Sigmoid colon (tissue), 4 donors: ENCODE data around the gene ARRB1.

Source experiments
- POLR2AphosphoS5 ChIP-seq, 4 donors: sonication (generic); formaldehyde crosslinking; IDR thresholded peaks; one replicate each; pipeline ENCODE4 v1.6.1; 2017; ENCODE audit warnings: antibody characterized with exemption in 4 of 4
- TF ChIP-seq, protein P1 (sequence below), 4 experiments: fragments of 450-650 bp in 3 of 4; fragments of 200-600 bp in 1 of 4; IDR thresholded peaks; one replicate each; pipeline ENCODE4 v1.5.1; 2016 to 2019; ENCODE audit warnings: antibody characterized with exemption in 4 of 4, mild to moderate bottlenecking in 3 of 4, moderate library complexity in 2 of 4

DNA sequence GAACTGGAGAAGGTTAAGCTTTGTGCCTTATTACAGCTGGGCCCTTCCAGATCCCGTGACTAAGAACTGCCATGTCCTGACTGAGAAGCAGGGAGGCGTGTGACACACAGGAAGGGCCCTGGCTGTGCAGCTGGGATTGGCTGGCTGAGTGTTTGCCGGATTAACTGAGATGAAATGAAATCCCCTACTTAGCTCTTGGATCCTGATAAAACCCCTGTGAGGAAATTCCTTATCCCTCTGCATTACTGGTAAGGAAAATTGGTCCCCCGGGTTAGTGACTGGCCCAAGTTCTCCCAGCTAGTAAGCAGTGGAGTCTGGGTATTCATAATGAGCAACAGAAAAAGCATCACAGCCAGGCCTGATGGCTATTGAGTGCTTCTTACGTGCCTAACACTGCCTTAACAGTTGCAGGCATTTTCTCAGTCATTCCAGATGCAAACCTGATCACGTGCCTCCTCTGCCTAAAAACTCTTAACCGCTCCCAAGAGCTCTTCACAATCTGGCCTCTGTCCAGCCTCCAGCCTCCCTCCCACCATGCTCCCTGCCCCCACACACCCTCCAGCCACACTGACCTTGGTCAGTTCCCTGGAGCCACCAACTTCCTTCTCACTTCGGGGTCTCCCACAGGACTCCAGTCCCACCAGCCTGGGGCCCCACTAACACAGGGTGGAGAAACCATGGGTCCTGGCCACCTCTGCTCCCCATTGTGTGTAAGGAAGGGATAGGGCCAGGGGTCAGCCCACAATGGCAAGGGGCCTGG is 37.8 kb downstream of the ARRB1 start:
- TF ChIP-seq POLR2AphosphoS5 (IDR thresholded peaks at IDR 0.05) = no peak
- TF ChIP-seq, protein P1, sequence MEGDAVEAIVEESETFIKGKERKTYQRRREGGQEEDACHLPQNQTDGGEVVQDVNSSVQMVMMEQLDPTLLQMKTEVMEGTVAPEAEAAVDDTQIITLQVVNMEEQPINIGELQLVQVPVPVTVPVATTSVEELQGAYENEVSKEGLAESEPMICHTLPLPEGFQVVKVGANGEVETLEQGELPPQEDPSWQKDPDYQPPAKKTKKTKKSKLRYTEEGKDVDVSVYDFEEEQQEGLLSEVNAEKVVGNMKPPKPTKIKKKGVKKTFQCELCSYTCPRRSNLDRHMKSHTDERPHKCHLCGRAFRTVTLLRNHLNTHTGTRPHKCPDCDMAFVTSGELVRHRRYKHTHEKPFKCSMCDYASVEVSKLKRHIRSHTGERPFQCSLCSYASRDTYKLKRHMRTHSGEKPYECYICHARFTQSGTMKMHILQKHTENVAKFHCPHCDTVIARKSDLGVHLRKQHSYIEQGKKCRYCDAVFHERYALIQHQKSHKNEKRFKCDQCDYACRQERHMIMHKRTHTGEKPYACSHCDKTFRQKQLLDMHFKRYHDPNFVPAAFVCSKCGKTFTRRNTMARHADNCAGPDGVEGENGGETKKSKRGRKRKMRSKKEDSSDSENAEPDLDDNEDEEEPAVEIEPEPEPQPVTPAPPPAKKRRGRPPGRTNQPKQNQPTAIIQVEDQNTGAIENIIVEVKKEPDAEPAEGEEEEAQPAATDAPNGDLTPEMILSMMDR (IDR thresholded peaks at IDR 0.05) = no peak
